Right kidney (tissue), 1 donor: ENCODE measurements around the gene TRIM66.
A peak's percentile ranks its signal among the peaks of the same experiment; 100 is the strongest.
"Not testable (repeated sequence)": the region's sequence is repeated elsewhere in the genome, so short reads cannot be mapped to it uniquely, and the experiment has no call there.

ENCODE experiments used
- DNase-seq: peaks from one replicate; pipeline ENCODE4 v3.0.0-alpha.2; 2016

TRIM66 gene

DNA sequence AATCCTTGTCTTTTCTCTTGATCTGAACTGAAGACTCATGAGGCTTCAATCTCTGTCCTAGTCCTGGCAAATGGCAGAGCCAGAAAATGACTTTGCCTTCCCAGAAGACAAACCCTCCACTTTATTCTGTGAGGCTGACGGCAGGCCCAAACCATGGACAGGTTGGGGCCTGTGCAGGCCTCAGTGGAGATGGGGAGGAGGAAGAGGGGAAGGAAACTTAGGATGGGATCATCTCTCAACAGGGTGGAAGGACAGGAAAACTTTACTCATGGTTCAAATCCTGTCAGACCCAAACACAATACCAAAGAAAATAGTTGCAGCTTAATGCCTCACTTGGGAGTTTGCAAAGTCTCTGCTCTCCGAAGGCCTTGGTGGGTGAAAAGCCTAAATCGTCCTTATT is 10.0 kb upstream of the TRIM66 start:
- DNase-seq: no peak

DNA sequence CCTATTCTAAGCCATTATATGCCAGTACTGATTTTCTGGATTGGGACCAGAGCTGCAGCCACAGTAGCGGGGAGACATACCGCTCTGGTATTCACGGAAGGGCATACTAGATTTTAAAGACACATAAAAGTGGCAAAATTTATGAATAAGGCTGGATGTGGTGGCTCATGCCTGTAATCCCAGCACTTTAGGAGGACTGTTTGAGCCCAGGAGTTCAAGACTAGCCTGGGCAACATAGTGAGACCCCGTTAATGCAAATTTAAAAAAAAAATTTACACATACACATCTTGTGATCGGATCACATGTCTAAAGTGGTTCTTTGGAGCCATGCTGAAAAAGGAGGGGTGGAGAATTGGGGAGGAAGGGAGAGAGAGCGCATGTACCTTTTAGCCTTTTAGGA is 9.1 kb upstream of the TRIM66 start:
- no peak for DNase-seq

- no peak for DNase-seq
Observed at GRCh38 chr11:8690374-8691342, 8.2 kb upstream of the TRIM66 start.

- DNase-seq: no peak
Observed at GRCh38 chr11:8689726-8690255, 7.3 kb upstream of the TRIM66 start.

GRCh38 chr11:8688414-8689362 is 6.2 kb upstream of the TRIM66 start:
- DNase-seq: peak; percentile 86

DNA sequence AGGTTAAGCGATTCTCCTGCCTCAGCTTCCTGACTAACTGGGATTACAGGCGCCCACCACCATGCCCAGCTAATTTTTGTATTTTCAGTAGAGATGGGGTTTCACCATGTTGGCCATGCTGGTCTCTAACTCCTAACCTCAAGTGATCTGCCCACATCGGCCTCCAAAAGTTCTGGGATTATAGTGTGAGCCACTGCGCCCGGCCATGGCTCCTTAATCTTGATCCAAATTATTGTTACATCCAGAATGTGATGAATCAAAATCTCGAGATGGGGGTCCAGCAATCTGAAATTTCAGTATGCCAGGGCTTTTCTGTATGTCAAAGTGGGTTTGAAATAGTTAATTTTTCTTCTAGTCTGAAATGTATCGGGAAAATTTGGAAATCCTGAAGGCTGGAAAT is 3.9 kb upstream of the TRIM66 start:
- DNase-seq: no peak

DNA sequence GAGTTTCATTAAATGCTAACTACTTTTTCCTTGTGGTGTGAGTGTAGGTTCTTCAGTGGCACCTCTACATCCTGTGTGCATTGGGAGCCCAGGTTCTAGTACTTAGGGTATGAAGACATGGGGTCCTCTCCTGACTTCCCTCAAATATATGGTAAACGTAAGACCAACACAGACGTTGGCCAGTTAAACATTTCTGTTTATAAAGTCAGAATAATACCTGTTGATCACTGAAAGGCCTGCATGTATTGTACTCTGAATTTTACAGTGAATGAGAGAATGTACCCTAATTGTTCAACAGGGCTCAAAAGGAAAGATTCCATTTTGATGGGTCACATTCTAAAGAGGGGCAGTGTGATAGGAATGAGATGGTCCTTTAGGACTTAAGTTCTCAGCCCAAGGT is 3.4 kb upstream of the TRIM66 start:
- no peak for DNase-seq

GRCh38 chr11:8685306-8685705 is 2.8 kb upstream of the TRIM66 start:
- DNase-seq: no peak

DNA sequence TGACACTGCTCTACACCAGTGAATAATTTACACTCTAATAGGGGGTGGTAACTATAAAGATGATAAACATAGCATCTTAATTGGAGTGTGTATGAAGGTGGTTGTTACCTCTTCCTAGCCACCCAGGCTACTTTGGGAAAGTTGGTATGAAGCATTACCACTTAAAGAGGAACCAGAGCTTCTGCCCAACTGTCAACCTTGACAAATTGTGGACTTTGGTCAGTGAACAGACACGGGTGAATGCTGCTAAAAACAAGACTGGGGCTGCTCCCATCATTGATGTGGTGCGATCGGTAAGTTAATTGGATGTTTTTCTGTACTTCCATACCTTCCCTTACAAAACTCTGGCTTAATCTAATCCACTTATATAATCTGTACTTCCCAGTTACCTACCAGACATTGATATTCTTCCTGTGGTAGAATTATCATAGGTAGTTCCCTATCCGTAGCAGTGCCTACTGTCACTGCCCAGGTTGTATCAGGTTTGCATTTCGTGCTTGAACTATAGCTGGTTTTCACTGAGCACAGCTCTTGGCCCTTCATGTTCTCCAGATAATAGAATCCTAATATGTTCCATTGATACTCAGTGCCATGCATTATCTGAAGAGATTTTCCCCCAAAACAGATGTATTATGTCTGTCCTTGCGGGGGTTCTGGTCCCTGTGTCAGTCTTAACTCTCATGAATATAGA is 2.3 kb upstream of the TRIM66 start:
- no peak for DNase-seq

- no peak for DNase-seq
Observed at GRCh38 chr11:8683115-8683807, 796 bp upstream of the TRIM66 start.

- no peak for DNase-seq
Observed at GRCh38 chr11:8681837-8682302, 595 bp downstream of the TRIM66 start.

DNA sequence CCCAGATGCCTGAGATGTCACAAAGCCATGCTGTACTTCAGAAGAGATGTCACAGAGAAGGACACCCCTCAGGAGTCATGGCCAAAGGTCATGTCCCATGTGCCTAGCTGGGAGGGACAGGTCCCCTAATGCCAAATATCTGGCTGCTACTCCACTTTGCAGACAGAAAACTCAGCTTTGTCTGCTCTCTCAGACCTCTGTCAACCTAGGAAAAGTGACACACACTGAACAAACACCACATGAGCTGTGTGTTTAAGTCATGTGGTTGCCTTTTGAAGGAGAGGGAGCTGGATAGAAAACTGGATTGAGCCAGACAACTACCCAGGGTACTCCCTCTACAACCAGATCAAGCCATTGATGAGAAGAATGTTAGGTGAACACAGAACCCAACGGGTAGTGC is 3.5 kb downstream of the TRIM66 start:
- DNase-seq: no peak

DNA sequence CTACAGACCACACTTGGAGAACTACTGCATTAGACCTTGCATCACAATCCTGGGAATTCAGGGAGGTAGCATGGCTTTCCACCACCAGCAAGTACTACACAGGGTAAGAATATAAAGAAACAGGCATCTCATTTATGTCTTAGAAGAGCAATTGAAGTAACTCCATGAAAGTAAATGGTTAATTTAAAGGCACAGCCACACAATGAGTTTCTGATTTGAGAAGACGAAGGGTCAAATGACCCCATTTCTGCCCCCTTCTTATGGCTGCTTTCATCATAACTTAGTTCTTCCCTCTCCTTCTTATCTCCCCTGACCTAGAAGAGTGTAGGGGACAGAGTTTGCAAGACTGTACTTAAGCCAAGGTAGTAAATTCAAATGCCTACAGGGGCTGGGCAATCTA is 6.0 kb downstream of the TRIM66 start:
- no peak for DNase-seq

DNA sequence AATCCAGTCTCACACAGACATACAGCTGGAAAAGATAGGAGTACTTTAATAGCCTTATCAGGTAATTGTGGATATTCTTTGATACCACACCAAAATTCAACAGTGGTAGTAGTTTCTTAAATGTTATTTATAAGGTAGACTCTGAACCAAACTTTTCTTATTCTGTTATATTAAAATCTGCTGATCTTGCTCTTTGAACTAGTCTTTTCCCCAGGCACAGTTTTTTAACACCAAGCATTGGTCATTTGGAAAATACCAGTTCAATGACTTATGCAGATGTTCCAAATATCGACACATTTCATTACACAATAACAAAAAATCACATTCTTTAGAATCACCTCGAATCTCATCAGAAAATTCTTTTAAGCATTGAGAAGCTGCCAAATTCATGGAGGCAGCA is 7.6 kb downstream of the TRIM66 start:
- DNase-seq: no peak

DNA sequence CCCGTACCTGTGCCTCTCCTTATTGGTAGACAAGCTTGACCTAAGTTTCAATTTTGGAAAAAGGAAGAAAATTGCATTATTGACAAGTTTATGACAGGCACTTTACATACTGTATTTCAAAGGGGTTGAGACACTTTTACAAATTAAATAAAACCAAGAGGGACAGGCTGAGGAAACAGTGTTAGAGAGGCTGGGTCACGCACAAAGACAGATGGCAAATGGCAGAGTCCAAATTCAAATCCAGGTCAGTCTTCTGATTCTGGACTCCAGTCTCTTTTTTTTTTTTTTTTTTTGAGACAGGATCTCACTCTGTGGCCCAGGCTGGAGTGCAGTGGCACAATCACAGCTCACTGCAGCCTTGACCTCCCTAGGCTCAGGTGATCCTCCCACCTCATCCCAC is 10.1 kb downstream of the TRIM66 start:
- DNase-seq: no peak

- DNase-seq: no peak
Observed at GRCh38 chr11:8671651-8672062, 10.8 kb downstream of the TRIM66 start.

- DNase-seq: peak; percentile 43
Observed at GRCh38 chr11:8671193-8671612, 11.3 kb downstream of the TRIM66 start.

GRCh38 chr11:8670081-8670480 is 12.4 kb downstream of the TRIM66 start:
- not testable (repeated sequence) for DNase-seq

GRCh38 chr11:8665222-8665621 is 17.2 kb downstream of the TRIM66 start:
- DNase-seq: no peak

- no peak for DNase-seq
Observed at GRCh38 chr11:8661001-8661795, 21.3 kb downstream of the TRIM66 start.
